IPS-18a (cell line): ENCODE measurements around the gene COMMD1.
"Not testable (repeated sequence)": the region's sequence is repeated elsewhere in the genome, so short reads cannot be mapped to it uniquely, and the experiment has no call there.

Experiments
- H3K27ac ChIP-seq: one replicate; pipeline ENCODE4 v1.5.1; 2013; ENCODE audit warnings: low read length
- H3K27me3 ChIP-seq: one replicate; pipeline ENCODE4 v1.6.1; 2013; ENCODE audit warnings: mild to moderate bottlenecking, low read length; ENCODE audit not compliant: control insufficient read depth, insufficient read depth
- H3K36me3 ChIP-seq: one replicate; pipeline ENCODE4 v1.6.1; 2013; ENCODE audit warnings: low read depth, low read length; ENCODE audit not compliant: control insufficient read depth
- H3K4me1 ChIP-seq: one replicate; pipeline ENCODE4 v1.6.1; 2013; ENCODE audit warnings: low read depth, low read length; ENCODE audit not compliant: control insufficient read depth
- H3K4me3 ChIP-seq: one replicate; pipeline ENCODE4 v1.5.1; 2013; ENCODE audit warnings: low read length
- H3K9ac ChIP-seq: one replicate; pipeline ENCODE4 v1.6.1; 2013; ENCODE audit warnings: mild to moderate bottlenecking, low read length, moderate library complexity
- H3K9me3 ChIP-seq: one replicate; pipeline ENCODE4 v1.6.1; 2013; ENCODE audit warnings: low read depth, low read length; ENCODE audit not compliant: control insufficient read depth

Gene COMMD1

DNA sequence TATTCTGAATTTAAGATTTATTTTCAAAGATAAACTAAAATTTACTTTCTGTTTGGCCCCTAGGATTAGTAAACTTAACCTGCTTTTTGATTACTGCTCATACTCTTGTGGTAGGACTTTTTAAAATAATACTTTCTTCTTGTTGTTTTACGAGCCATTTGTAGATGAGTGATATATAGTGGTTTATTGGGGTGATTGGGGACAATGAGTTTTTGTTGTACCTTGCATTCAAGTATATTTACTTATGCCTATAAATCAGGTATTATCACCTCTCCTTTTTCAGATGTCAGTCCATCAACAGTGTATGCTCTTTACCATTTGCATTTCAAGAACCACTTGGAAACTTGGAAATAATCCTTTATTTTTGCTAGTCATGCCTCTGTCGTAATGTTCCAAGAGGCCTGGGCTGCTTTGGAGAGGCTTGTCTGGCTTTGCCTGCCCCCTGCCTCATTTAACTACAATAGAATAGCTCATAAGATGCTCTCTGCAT is 131.3 kb downstream of the COMMD1 start:
- Histone ChIP-seq H3K27ac (no peak overlapping the region), H3K4me1 (peaks cover under 1% of the 10 kb centered on the region), H3K9me3 (no peaks in the 10 kb centered on the region), H3K9ac (no peak overlapping the region), H3K27me3 (no peaks in the 10 kb centered on the region), H3K4me3 (no peak overlapping the region), H3K36me3 (no peaks in the 10 kb centered on the region)

DNA sequence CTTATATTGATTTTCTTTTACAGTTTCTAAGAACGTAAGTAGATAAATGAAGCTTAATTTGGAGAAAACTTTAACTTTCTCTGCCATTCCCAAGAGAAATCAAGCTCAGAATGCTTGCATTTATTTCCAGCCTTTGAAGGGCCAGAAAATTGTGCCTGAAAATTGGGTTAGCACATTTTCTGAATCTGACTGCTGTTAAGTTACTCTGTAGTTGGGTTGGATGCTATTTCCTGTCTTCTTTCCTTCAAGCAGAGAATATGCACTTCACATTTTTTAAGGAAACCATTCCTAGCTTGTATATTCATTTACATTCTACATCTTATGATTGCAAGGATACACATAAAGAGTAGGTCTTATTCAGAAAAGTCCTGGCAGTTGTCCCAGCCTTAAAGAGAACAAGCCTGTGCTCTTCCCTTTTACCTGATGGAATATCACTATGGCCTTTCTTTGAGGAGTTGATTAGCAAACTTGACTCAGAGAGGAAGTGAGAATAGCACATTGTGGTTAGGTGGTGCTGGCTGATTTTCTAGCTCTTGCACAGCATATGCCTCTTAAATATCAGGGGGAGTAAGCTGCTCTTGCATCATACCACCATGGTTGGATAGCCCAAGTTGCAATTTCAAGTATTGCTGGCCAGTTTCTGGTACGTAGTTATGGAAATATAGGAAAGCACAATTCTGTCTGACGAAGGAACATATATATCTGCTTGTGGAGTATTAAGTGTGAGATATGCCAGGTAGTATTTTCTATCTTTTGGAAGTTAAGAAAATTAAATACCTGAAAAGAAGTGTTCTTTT is 133.7 kb downstream of the COMMD1 start:
- H3K4me1 ChIP-seq = no peaks in the 10 kb centered on the region
- no peaks in the 10 kb centered on the region for H3K27me3 ChIP-seq
- H3K27ac ChIP-seq = no peak overlapping the region
- H3K9ac ChIP-seq = no peak overlapping the region
- H3K36me3 ChIP-seq = no peaks in the 10 kb centered on the region
- peaks cover under 1% of the 10 kb centered on the region for H3K9me3 ChIP-seq
- H3K4me3 ChIP-seq = no peak overlapping the region

DNA sequence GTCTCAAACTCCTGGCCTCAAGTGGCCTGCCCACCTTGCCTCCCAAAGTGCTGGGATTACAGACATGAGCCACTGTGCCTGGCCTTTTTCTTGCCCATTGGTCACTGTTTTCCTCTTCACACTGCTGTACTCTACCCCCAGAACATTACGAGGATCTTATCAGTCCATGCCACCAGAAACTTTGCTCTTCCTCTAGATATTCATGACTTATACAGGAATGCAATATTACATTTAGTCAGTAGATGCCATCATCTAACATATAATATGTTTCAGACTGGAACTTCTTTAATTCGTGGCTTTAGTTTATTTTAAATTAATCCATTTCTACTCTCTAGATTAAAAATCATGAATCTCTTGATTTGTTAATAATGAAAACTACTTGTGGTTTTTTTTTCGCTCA is 135.5 kb downstream of the COMMD1 start:
- H3K4me1 ChIP-seq = no peaks in the 10 kb centered on the region
- no peak overlapping the region for H3K4me3 ChIP-seq
- peaks cover 9% of the 10 kb centered on the region for H3K9me3 ChIP-seq
- H3K9ac ChIP-seq = no peak overlapping the region
- H3K36me3 ChIP-seq = no peaks in the 10 kb centered on the region
- no peaks in the 10 kb centered on the region for H3K27me3 ChIP-seq
- no peak overlapping the region for H3K27ac ChIP-seq

DNA sequence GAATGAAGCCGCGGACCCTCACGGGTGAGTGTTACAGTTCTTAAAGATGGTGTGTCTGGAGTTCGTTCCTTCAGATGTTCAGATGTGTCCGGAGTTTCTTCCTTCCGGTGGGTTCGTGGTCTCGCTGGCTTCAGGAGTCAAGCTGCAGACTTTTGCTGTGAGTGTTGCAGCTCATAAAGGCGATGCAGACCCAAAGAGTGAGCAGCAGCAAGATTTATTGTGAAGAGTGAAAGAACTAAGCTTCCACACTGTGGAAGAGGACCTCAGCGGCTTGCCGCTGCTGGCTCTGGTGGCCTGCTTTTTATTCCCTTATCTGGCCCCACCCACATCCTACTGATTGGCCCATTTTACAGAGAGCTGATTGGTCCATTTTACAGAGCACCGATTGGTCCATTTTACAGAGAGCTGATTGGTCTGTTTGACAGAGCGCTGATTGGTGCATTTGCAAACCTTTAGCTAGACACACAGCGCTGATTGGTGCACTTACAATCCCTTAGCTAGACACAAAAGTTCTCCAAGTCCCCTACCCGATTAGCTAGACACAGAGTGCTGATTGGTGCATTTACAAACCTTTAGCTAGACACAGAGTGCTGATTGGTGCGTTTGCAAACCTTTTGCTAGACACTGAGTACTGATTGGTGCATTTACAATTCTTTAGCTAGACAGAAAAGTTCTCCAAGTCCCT is 136.4 kb downstream of the COMMD1 start:
- H3K4me3 ChIP-seq, H3K27ac ChIP-seq, H3K9ac ChIP-seq, H3K4me1 ChIP-seq, H3K9me3 ChIP-seq, H3K27me3 ChIP-seq, H3K36me3 ChIP-seq: not testable (repeated sequence)

DNA sequence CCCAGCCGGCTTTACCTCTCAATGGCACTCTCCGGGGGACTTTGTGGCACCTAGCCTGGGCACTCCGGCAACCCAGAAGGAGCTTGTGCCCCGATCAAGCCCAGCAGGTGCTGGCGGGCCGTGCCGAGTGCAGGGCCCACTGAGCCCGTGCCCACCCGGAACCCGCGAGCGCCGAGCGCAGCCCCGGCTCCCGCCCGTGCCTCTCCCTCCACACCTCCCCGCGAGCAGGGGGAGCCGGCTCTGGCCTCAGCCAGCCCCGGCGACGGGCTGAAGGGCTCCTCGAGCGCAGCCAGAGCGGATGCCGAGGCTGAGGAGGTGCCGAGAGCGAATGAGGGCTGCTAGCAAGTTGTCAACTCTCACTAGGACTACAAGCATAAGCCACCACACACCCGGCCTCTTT is 136.9 kb downstream of the COMMD1 start:
- H3K9me3 ChIP-seq = peaks cover 9% of the 10 kb centered on the region
- H3K36me3 ChIP-seq = no peaks in the 10 kb centered on the region
- no peak overlapping the region for H3K27ac ChIP-seq
- no peak overlapping the region for H3K4me3 ChIP-seq
- H3K4me1 ChIP-seq = no peaks in the 10 kb centered on the region
- no peak overlapping the region for H3K9ac ChIP-seq
- H3K27me3 ChIP-seq = no peaks in the 10 kb centered on the region

DNA sequence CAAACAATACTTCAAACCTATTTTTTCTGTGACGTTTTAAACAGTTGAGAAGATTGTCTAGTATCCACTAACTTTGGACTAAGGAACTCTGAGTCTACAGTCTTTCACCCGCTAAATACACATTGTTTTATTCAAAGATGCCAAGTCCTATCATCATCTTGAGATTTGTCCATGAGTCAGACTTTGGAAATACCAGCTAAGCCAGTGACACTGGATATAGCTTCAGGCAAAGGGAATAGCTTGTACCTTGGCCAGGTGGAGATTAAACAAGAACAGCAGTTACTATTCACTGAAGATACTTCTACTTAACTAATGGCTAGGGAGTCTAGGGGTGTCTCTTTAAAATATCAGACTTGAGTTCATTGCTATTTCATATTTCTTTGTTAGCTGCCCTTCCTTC is 137.5 kb downstream of the COMMD1 start:
- H3K9me3 ChIP-seq = peaks cover 9% of the 10 kb centered on the region

DNA sequence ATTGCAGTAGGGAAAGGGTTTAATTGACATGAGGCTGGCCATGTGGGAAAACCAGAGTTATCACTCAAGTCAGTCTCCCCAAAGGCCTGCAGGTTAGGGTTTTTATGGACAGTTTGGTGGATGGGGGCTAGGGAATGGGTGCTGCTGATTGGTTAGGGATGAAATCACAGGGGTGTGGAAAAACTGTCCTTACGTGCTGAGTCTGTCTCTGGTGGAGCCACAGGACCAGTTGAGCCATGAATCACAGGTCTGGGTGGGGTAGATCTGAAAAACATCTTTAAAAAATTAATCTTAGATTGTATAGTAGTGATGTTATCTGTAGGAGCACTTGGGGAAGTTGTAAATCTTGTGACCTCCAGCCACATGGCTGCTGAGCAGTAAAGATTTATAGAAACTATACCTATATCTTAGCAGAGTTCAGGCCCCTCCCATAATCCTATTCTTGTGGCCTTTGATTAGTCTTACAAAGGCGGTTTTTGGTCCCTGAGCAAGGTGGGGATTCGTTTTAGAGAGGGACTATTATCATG is 139.6 kb downstream of the COMMD1 start:
- Histone ChIP-seq H3K9ac (no peak overlapping the region), H3K27ac (no peak overlapping the region), H3K36me3 (no peaks in the 10 kb centered on the region), H3K4me3 (no peak overlapping the region), H3K4me1 (peaks cover 11% of the 10 kb centered on the region), H3K27me3 (no peaks in the 10 kb centered on the region), H3K9me3 (peaks cover 9% of the 10 kb centered on the region)

More for the DNA sequence above, 137.5 kb downstream of the COMMD1 start:
- no peaks in the 10 kb centered on the region for H3K4me1 ChIP-seq
- no peaks in the 10 kb centered on the region for H3K27me3 ChIP-seq
- no peaks in the 10 kb centered on the region for H3K36me3 ChIP-seq
- no peak overlapping the region for H3K9ac ChIP-seq
- no peak overlapping the region for H3K4me3 ChIP-seq
- H3K27ac ChIP-seq = no peak overlapping the region

DNA sequence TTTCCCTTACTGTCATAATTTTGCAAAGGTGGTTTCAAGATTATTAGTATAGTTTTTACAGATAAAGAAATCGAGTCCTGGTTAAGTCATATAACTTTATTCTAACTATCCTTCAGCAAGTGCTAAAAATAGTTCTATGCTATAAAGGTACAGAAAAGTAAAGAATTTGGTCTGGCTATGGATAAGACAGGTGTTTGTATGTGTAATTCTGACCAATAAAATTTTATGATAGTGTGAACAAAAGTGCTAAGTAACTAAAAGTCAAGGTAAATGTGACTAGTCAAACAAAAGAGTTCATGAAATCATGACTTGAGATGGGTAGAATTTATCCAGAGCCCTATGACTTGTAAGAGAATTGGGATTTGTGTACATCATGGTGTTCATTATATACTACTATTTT is 140.7 kb downstream of the COMMD1 start:
- Histone ChIP-seq H3K9me3 (peaks cover 9% of the 10 kb centered on the region), H3K27ac (no peak overlapping the region), H3K4me3 (no peak overlapping the region), H3K27me3 (no peaks in the 10 kb centered on the region), H3K36me3 (no peaks in the 10 kb centered on the region), H3K4me1 (peaks cover 20% of the 10 kb centered on the region), H3K9ac (no peak overlapping the region)

DNA sequence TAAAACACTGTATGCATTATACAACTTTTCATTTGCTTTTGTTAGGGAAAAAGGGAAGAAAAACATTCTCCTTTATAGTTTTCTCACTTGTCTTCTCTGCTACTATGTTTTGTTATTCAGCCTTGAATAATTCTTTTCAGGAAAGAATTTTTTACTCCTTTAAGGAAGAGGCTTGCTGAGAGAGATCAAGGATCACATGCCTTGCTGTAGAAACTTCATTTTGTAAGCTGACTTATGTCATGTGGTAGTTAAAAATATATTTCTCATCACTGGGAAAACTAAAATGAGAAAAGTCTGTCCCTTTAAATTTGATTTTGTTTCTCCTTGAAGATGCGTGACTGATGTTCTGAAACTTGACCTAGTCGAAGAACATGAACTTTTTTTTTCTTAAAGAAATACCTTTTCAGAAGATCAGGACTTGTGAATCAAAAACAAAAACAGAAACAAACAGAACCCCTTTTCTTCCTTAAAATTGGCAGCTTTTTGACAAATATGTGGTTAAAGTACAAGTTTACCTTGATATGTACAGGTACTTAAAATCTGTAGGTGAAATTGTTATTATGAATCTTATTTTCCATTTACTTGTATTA is 145.1 kb downstream of the COMMD1 start:
- H3K4me1 ChIP-seq = peaks cover 27% of the 10 kb centered on the region
- peak overlapping the region; percentile 33 for H3K9ac ChIP-seq
- no peaks in the 10 kb centered on the region for H3K27me3 ChIP-seq
- H3K36me3 ChIP-seq = no peaks in the 10 kb centered on the region
- H3K27ac ChIP-seq = peak overlapping the region; percentile 61
- H3K4me3 ChIP-seq = peak overlapping the region; percentile 15
- no peaks in the 10 kb centered on the region for H3K9me3 ChIP-seq

DNA sequence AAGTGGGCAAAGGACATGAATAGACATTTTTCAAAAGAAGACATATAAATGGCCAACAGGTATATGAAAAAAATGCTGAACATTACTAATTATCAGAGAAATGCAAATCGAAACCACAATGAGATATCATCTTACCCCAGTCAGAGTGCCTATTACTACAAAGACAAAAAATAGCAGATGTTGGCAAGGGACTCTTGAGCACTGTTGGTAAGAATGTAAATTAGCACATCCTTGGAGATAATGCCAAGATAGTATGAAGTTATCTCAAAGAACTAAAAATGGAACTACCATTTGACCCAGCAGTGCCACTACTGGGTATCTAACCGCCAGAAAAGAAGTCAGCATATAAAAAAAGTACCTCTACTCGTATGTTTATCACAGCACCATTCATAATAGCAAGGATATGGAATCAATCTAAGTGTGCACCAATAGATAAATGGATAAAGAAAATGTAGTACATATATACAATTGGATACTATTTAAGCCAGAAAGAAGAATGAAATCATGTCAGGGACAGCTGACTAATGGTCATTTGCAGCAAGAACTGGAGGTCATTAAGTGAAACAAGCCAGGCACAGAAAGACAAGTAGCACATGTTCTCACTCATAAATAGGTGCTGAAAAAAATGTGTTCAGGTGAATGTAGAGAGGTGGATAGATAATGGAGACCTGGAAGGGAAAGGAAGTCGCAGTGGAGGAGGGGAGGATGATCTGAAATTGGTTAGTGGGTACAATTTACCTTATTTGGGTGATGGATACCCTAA is 148.7 kb downstream of the COMMD1 start:
- Histone ChIP-seq H3K27ac (no peak overlapping the region), H3K9ac (no peak overlapping the region), H3K27me3 (no peaks in the 10 kb centered on the region), H3K4me3 (no peak overlapping the region), H3K9me3 (no peaks in the 10 kb centered on the region), H3K36me3 (no peaks in the 10 kb centered on the region), H3K4me1 (peaks cover 24% of the 10 kb centered on the region)

DNA sequence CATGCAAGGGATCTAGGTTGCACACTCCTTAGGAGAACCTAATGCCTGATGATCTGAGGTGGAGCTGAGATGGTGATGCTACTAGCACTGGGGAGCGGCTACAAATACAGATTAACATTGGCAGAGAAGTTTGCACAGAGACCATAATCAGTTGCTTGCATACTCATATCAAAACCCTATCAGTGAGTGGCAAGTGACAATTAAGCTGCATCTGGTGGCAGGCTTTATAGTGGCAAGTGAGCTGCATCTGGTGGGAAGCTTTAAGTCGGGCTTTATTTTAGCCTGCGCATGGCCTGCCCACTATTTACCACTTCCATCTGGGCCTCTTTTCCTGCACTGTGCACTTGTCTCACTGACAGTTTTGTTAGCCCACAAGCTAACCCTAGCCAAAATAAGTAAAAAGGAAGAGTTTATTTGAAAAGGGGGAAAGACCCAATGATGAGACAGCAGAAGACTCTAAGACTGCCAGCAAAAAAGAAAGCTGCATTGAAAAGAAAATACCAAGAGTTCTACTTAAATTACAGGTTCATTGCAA is 149.5 kb downstream of the COMMD1 start:
- no peaks in the 10 kb centered on the region for H3K27me3 ChIP-seq
- H3K36me3 ChIP-seq = no peaks in the 10 kb centered on the region
- H3K4me1 ChIP-seq = peaks cover 16% of the 10 kb centered on the region
- no peak overlapping the region for H3K9ac ChIP-seq
- H3K27ac ChIP-seq = no peak overlapping the region
- no peak overlapping the region for H3K4me3 ChIP-seq
- no peaks in the 10 kb centered on the region for H3K9me3 ChIP-seq
